Mucosa of gallbladder (tissue), 1 donor: ENCODE data around the gene DMRT3. TPM values are rescaled to one million over a fixed set of nuclear protein-coding genes. Genes with fewer than 3 reads are reported as not detected.
A peak's percentile ranks its signal among the peaks of the same experiment; 100 is the strongest.

Experiments
- DNase-seq: peaks from one replicate; pipeline ENCODE4 v3.0.0-alpha.2; 2020; ENCODE audit warnings: low spot score
- total RNA-seq: library from RNA; stranded (reverse); gene quantifications from one replicate; pipeline ENCODE4 v1.2.1, GENCODE V29; 2021
- donor health status: DM: no; HTN: no; CAD: no.

DMRT3 gene
- total RNA-seq, 1 donor from 2014 or later = not detected

GRCh38 chr9:1002678-1003077, 26.2 kb downstream of the DMRT3 start:
- no peak for DNase-seq

- DNase-seq = peak; percentile 33
Observed at GRCh38 chr9:1005043-1005667, 28.7 kb downstream of the DMRT3 start.

- DNase-seq = no peak
Observed at GRCh38 chr9:1007312-1007711, 30.9 kb downstream of the DMRT3 start.

- DNase-seq = no peak
Observed at GRCh38 chr9:1008216-1008615, 31.8 kb downstream of the DMRT3 start.

- DNase-seq = peak; percentile 85
Observed at GRCh38 chr9:1009101-1009707, 32.7 kb downstream of the DMRT3 start.

- DNase-seq = no peak
Observed at GRCh38 chr9:1013021-1013420, 36.6 kb downstream of the DMRT3 start.

- DNase-seq = no peak
Observed at GRCh38 chr9:1014225-1014624, 37.8 kb downstream of the DMRT3 start.

- no peak for DNase-seq
Observed at GRCh38 chr9:1014640-1015039, 38.2 kb downstream of the DMRT3 start.

- no peak for DNase-seq
Observed at GRCh38 chr9:1018121-1018520, 41.7 kb downstream of the DMRT3 start.

- DNase-seq = no peak
Observed at GRCh38 chr9:1024112-1024511, 47.7 kb downstream of the DMRT3 start.

GRCh38 chr9:1025131-1025530, 48.7 kb downstream of the DMRT3 start:
- DNase-seq = no peak

GRCh38 chr9:1026219-1026618, 49.8 kb downstream of the DMRT3 start:
- no peak for DNase-seq

- no peak for DNase-seq
Observed at GRCh38 chr9:1028501-1029190, 52.2 kb downstream of the DMRT3 start.

GRCh38 chr9:1031951-1032601, 55.6 kb downstream of the DMRT3 start:
- DNase-seq = no peak

- no peak for DNase-seq
Observed at GRCh38 chr9:1034271-1034670, 57.8 kb downstream of the DMRT3 start.

GRCh38 chr9:1039589-1039988, 63.1 kb downstream of the DMRT3 start:
- DNase-seq = no peak

Other genes with a start within 250 kb of the DMRT3 start
- not detected for gene DMRT1, start 135.0 kb upstream of the DMRT3 start, total RNA-seq
- not detected for gene DMRT2, start 73.7 kb downstream of the DMRT3 start, total RNA-seq